ENCODE measurements around the gene DDX4.
"Not testable (repeated sequence)": the region's sequence is repeated elsewhere in the genome, so short reads cannot be mapped to it uniquely, and the experiment has no call there.

DDX4 gene

GRCh38 chr5:55731848-55732247, 6.0 kb upstream of the DDX4 start:
- ATAC-seq: no peak

GRCh38 chr5:55732585-55732984, 5.3 kb upstream of the DDX4 start:
- no peak for ATAC-seq

GRCh38 chr5:55734658-55735057, 3.2 kb upstream of the DDX4 start:
- ATAC-seq: no peak

- no peak for ATAC-seq
Measured at GRCh38 chr5:55742778-55743177, 4.9 kb downstream of the DDX4 start.

GRCh38 chr5:55747778-55748318, 10.0 kb downstream of the DDX4 start:
- ATAC-seq: no peak

- no peak for ATAC-seq
Measured at GRCh38 chr5:55749387-55749786, 11.5 kb downstream of the DDX4 start.

- ATAC-seq: no peak
Measured at GRCh38 chr5:55750063-55750462, 12.2 kb downstream of the DDX4 start.

GRCh38 chr5:55750499-55750898, 12.6 kb downstream of the DDX4 start:
- no peak for ATAC-seq

- peak; percentile 87 to 89 for ATAC-seq
Measured at GRCh38 chr5:55758231-55758630, 20.4 kb downstream of the DDX4 start.

GRCh38 chr5:55758714-55759113, 20.9 kb downstream of the DDX4 start:
- no peak for ATAC-seq

- ATAC-seq: not testable (repeated sequence)
Measured at GRCh38 chr5:55761721-55762120, 23.9 kb downstream of the DDX4 start.

- peak; percentile 70 to 83 for ATAC-seq
Measured at GRCh38 chr5:55763746-55764420, 26.0 kb downstream of the DDX4 start.

- no peak for ATAC-seq
Measured at GRCh38 chr5:55768279-55768678, 30.4 kb downstream of the DDX4 start.

- ATAC-seq: peak; percentile 82 to 86
Measured at GRCh38 chr5:55771175-55771655, 33.4 kb downstream of the DDX4 start.

- no peak for ATAC-seq
Measured at GRCh38 chr5:55773057-55773456, 35.2 kb downstream of the DDX4 start.

GRCh38 chr5:55777332-55777731, 39.5 kb downstream of the DDX4 start:
- ATAC-seq: no peak

GRCh38 chr5:55800924-55801323, 63.1 kb downstream of the DDX4 start:
- no peak for ATAC-seq

GRCh38 chr5:55808814-55809213, 71.0 kb downstream of the DDX4 start:
- not testable (repeated sequence) for ATAC-seq

GRCh38 chr5:55815939-55816338, 78.1 kb downstream of the DDX4 start:
- ATAC-seq: not testable (repeated sequence)

GRCh38 chr5:55816342-55816741, 78.5 kb downstream of the DDX4 start:
- no peak for ATAC-seq

GRCh38 chr5:55817030-55817429, 79.2 kb downstream of the DDX4 start:
- ATAC-seq: no peak

- ATAC-seq: no peak
Measured at GRCh38 chr5:55820488-55820887, 82.6 kb downstream of the DDX4 start.

GRCh38 chr5:55821731-55822512, 84.1 kb downstream of the DDX4 start:
- ATAC-seq: no peak
